H1 (cell line): Measurements from ENCODE around the gene CYB5B. TPM values are rescaled to one million over a fixed set of nuclear protein-coding genes. Genes with fewer than 3 reads are reported as not detected.
A peak's percentile ranks its signal among the peaks of the same experiment; 100 is the strongest.

ENCODE experiments used
- CTCF ChIA-PET: fragments of 300-600 bp; sonication (Branson Sonifier 250); formaldehyde crosslinking; loops from one replicate; lab custom pipeline; 2021; ENCODE audit not compliant: partially characterized antibody; lab: Charles Lee
- POLR2A ChIA-PET: fragments of 300-600 bp; sonication (Branson Sonifier 250); formaldehyde crosslinking; loops from one replicate; lab custom pipeline; 2021; ENCODE audit warnings: inconsistent platforms; ENCODE audit not compliant: partially characterized antibody; lab: Charles Lee
- DNase-seq, 2 experiments: peaks; one replicate each; pipeline versions ENCODE4 v3.0.0 to v3.0.0-alpha.2; 2010 to 2022; ENCODE audit warnings: low spot score in 2 of 2, low read depth in 1 of 2, mixed read lengths in 1 of 2
- FAIRE-seq: peaks from 2 replicates; lab custom pipeline; 2011; peaks lifted over from hg19 to GRCh38; lab: Jason Lieb, UNC
- H2AFZ ChIP-seq: 2 replicates; pipeline ENCODE4 v1.8.1; 2012; ENCODE audit warnings: low read length, inconsistent platforms
- H2AK5ac ChIP-seq: 2 replicates; pipeline ENCODE4 v1.6.1; 2013; ENCODE audit warnings: low read depth, low read length
- H2BK120ac ChIP-seq: replicated peaks from 2 replicates; pipeline ENCODE3; 2013; ENCODE audit warnings: low read depth, low read length, inconsistent platforms
- H2BK12ac ChIP-seq: 2 replicates; pipeline ENCODE4 v1.6.1; 2013; ENCODE audit warnings: low read depth, low read length
- H2BK15ac ChIP-seq: 2 replicates; pipeline ENCODE4 v1.6.1; 2013; ENCODE audit warnings: low read length
- H2BK20ac ChIP-seq: 2 replicates; pipeline ENCODE4 v1.6.1; 2013; ENCODE audit warnings: low read length
- H2BK5ac ChIP-seq: 2 replicates; pipeline ENCODE4 v1.6.1; 2013; ENCODE audit warnings: low read depth, low read length
- H3K14ac ChIP-seq: 2 replicates; pipeline ENCODE4 v1.6.1; 2013; ENCODE audit warnings: inconsistent platforms; ENCODE audit not compliant: insufficient read length
- H3K18ac ChIP-seq: 2 replicates; pipeline ENCODE4 v1.6.1; 2013; ENCODE audit warnings: low read length; ENCODE audit errors: extremely low read depth
- H3K23ac ChIP-seq: 2 replicates; pipeline ENCODE4 v1.6.1; 2013; ENCODE audit warnings: inconsistent platforms; ENCODE audit not compliant: insufficient read length
- H3K23me2 ChIP-seq: 2 replicates; pipeline ENCODE4 v1.6.1; 2013; ENCODE audit warnings: low read depth, low read length
- H3K27ac ChIP-seq: 2 replicates; pipeline ENCODE4 v1.6.1; 2011; ENCODE audit warnings: low read depth, low read length, inconsistent platforms
- H3K27me3 ChIP-seq, 4 experiments: replicated peaks in 1 of 4; 1 replicate in 1 of 4; 2 replicates in 3 of 4; pipeline versions ENCODE4 v1.6.1 to v1.8.1; 2011 to 2013; ENCODE audit warnings: low read length in 3 of 4, mild to moderate bottlenecking in 3 of 4, inconsistent platforms in 2 of 4, mixed read lengths in 2 of 4, moderate library complexity in 1 of 4; ENCODE audit not compliant: control insufficient read depth in 3 of 4, insufficient read depth in 3 of 4; ENCODE audit errors: extremely low read depth in 1 of 4
- H3K36me3 ChIP-seq, 4 experiments: 2 replicates each; pipeline versions ENCODE4 v1.6.1 to v1.8.1; 2011 to 2013; ENCODE audit warnings: mild to moderate bottlenecking in 4 of 4, low read length in 3 of 4, moderate library complexity in 2 of 4, control low read depth in 1 of 4, inconsistent platforms in 1 of 4; ENCODE audit not compliant: insufficient read depth in 4 of 4, control insufficient read depth in 2 of 4
- H3K4ac ChIP-seq: replicated peaks from 2 replicates; pipeline ENCODE3; 2013; ENCODE audit warnings: low read length, low read depth, mixed read lengths, inconsistent platforms; ENCODE audit not compliant: insufficient read length
- H3K4me1 ChIP-seq, 4 experiments: replicated peaks in 1 of 4; 1 replicate in 1 of 4; 2 replicates in 3 of 4; pipeline versions ENCODE4 v1.6.1 to v1.8.1; 2011 to 2013; ENCODE audit warnings: low read length in 3 of 4, inconsistent platforms in 2 of 4, mixed read lengths in 1 of 4; ENCODE audit not compliant: insufficient read depth in 4 of 4, control insufficient read depth in 3 of 4
- H3K4me2 ChIP-seq, 2 experiments: 2 replicates each; pipeline versions ENCODE4 v1.6.1 to v1.8.1; 2011 to 2013; ENCODE audit warnings: low read depth in 2 of 2, low read length in 2 of 2, control low read depth in 1 of 2, inconsistent platforms in 1 of 2, mild to moderate bottlenecking in 1 of 2; ENCODE audit not compliant: insufficient read depth in 1 of 2
- H3K4me3 ChIP-seq, 4 experiments: fragments of 200-600, 300-600 bp in 1 of 4; sonication (generic), shearing (Covaris generic), sonication (Bioruptor Twin) in 1 of 4; 2 replicates each; pipeline versions ENCODE4 v1.5.1 to v1.8.1; 2011 to 2016; ENCODE audit warnings: low read length in 4 of 4, low read depth in 3 of 4, control low read depth in 2 of 4, inconsistent platforms in 2 of 4, mild to moderate bottlenecking in 2 of 4, mixed read lengths in 1 of 4, moderate library complexity in 1 of 4; ENCODE audit not compliant: insufficient read depth in 2 of 4; ENCODE audit errors: extremely low read depth in 1 of 4
- H3K56ac ChIP-seq: replicated peaks from 2 replicates; pipeline ENCODE3; 2013; ENCODE audit warnings: low read depth, mild to moderate bottlenecking, mixed read lengths, low read length, inconsistent platforms; ENCODE audit not compliant: insufficient read length
- H3K79me1 ChIP-seq: 2 replicates; pipeline ENCODE4 v1.6.1; 2013; ENCODE audit warnings: low read depth, low read length, control low read depth
- H3K79me2 ChIP-seq, 2 experiments: 2 replicates each; pipeline versions ENCODE4 v1.6.1 to v1.8.1; 2012 to 2013; ENCODE audit warnings: low read length in 2 of 2, mild to moderate bottlenecking in 2 of 2, inconsistent platforms in 1 of 2; ENCODE audit not compliant: insufficient read depth in 2 of 2, control insufficient read depth in 1 of 2
- H3K9ac ChIP-seq, 4 experiments: replicated peaks in 1 of 4; 1 replicate in 1 of 4; 2 replicates in 3 of 4; pipeline versions ENCODE4 v1.6.1 to v1.8.1; 2011 to 2013; ENCODE audit warnings: low read depth in 3 of 4, low read length in 3 of 4, control low read depth in 2 of 4, mild to moderate bottlenecking in 2 of 4, moderate library complexity in 2 of 4, inconsistent platforms in 1 of 4; ENCODE audit errors: extremely low read depth in 1 of 4
- H3K9me3 ChIP-seq, 2 experiments: 2 replicates each; pipeline versions ENCODE4 v1.6.1 to v1.8.1; 2012 to 2013; ENCODE audit warnings: mild to moderate bottlenecking in 2 of 2, moderate library complexity in 2 of 2, control low read depth in 1 of 2, inconsistent platforms in 1 of 2, low read depth in 1 of 2, low read length in 1 of 2, mixed read lengths in 1 of 2; ENCODE audit not compliant: insufficient read depth in 2 of 2
- H4K20me1 ChIP-seq, 2 experiments: replicated peaks in 1 of 2; 2 replicates each; pipeline versions ENCODE3 to v1.8.1; 2011 to 2013; ENCODE audit warnings: inconsistent platforms in 2 of 2, low read length in 2 of 2, mild to moderate bottlenecking in 1 of 2; ENCODE audit not compliant: insufficient read depth in 2 of 2, control insufficient read depth in 1 of 2
- H4K5ac ChIP-seq: 2 replicates; pipeline ENCODE4 v1.6.1; 2013; ENCODE audit warnings: low read length, low read depth, mixed read lengths, inconsistent platforms; ENCODE audit not compliant: insufficient read length
- H4K8ac ChIP-seq: 2 replicates; pipeline ENCODE4 v1.8.0; 2013; ENCODE audit warnings: mild to moderate bottlenecking, moderate library complexity, low read length, inconsistent platforms; ENCODE audit not compliant: insufficient read depth; ENCODE audit errors: extremely low read depth
- H4K91ac ChIP-seq: replicated peaks from 2 replicates; pipeline ENCODE3; 2013; ENCODE audit warnings: low read length, mixed read lengths, inconsistent platforms; ENCODE audit not compliant: insufficient read length
- ASH2L ChIP-seq: fragments of 200-600, 300-600 bp; sonication (generic); IDR thresholded peaks from one replicate; pipeline ENCODE4 v1.7.1; 2017; ENCODE audit warnings: low read length
- CHD1 ChIP-seq: IDR thresholded peaks from 2 replicates; pipeline ENCODE4 v1.6.1; 2012; ENCODE audit warnings: low read depth, low read length, improper control_type of control experiment
- KDM1A ChIP-seq: fragments of 200-600, 300-600 bp; sonication (generic); IDR thresholded peaks from 2 replicates; pipeline ENCODE4 v1.7.1; 2016; ENCODE audit warnings: mild to moderate bottlenecking, low read length, borderline replicate concordance
- RAD21 ChIP-seq, 2 experiments: IDR thresholded peaks in 1 of 2; conservative IDR thresholded peaks in 1 of 2; 2 replicates each; pipeline ENCODE4 v1.6.1; 2011; ENCODE audit warnings: low read depth in 2 of 2, low read length in 2 of 2, improper control_type of control experiment in 1 of 2, inconsistent platforms in 1 of 2, mild to moderate bottlenecking in 1 of 2, moderate library complexity in 1 of 2
- SIN3A ChIP-seq, 2 experiments: IDR thresholded peaks in 1 of 2; conservative IDR thresholded peaks in 1 of 2; 2 replicates each; pipeline ENCODE4 v1.6.1; 2011 to 2012; ENCODE audit warnings: low read length in 2 of 2, improper control_type of control experiment in 1 of 2, low read depth in 1 of 2, mild to moderate bottlenecking in 1 of 2
- whole genome bisulfite sequencing, 2 experiments: shearing (Covaris generic) in 1 of 2; methylation state at CpG; one replicate each; pipeline versions ENCODE4 v1.1.6 to v1.1.7; 2013 to 2015; ENCODE audit warnings: low lambda C conversion rate in 2 of 2, mixed read lengths in 2 of 2, inconsistent platforms in 1 of 2, low coverage in 1 of 2, missing lambda C conversion rate in 1 of 2; ENCODE audit not compliant: insufficient replicate concordance in 2 of 2, insufficient coverage in 1 of 2, insufficient read length in 1 of 2; ENCODE audit errors: extremely low coverage in 1 of 2, missing lambda C conversion rate in 1 of 2; 5-methylcytosine and 5-hydroxymethylcytosine counted together
- polyA plus RNA-seq, 7 experiments: library from polyadenylated mRNA; depleted of rRNA in 3 of 7; stranded (reverse) in 5 of 7; unstranded in 2 of 7; fragments of >200 nt in 5 of 7; fragments of 200-250 nt in 2 of 7; gene quantifications; 1 replicate in 5 of 7; 2 replicates in 1 of 7; 4 replicates in 1 of 7; pipeline versions ENCODE4 v1.2.1 to v1.2.3, GENCODE V29; 2011 to 2013; ENCODE audit warnings: missing spikeins in 2 of 7, mixed read lengths in 2 of 7
- total RNA-seq: library from RNA; stranded (reverse); fragmentation: NEBNext Ultra II Directional; extraction: Animal tissue kit (Norgen Biotek cat#: 25700); gene quantifications from 2 replicates; pipeline ENCODE4 v1.2.1, GENCODE V29; 2021
- TF ChIP-seq, protein P1 (sequence below): IDR thresholded peaks from 2 replicates; pipeline ENCODE4 v1.6.1; 2011; ENCODE audit warnings: low read length, improper control_type of control experiment
- TF ChIP-seq, protein P2 (sequence below): IDR thresholded peaks from 2 replicates; pipeline ENCODE4 v1.6.1; 2012; ENCODE audit warnings: inconsistent platforms

The CYB5B gene
- total and polyA plus RNA-seq, 2 of the 8 experiments (the other 6 are each of a cell fraction or from before 2014, with no cell fraction given) = 108 to 127 TPM

DNA sequence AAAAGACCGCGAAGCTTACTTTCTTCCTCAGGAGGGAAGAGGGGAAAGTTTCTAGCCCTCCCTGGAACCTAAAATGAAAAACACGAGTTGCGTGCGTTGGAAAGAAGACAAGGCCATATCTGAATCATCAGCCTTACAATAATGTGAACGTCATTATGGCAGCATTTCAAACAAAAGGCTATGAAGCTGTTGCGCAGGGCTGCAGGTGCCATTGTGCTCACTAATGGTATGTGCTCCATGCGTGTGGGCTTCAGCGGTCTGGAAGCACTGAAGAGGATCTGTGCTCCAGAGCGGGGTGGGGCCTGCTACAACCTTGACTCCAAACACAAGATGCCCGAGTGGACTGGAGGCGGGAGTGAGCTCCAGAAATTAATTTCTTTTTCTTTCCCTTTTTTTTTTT is 12.1 kb upstream of the CYB5B start:
- TF ChIP-seq CHD1 = no peak
- TF ChIP-seq KDM1A = no peak
- no peak for TF ChIP-seq RAD21 (IDR thresholded peaks at IDR 0.05 in 1 of 2, conservative IDR thresholded peaks at IDR 0.05 in 1 of 2; ENCODE audit: low read depth in 2 of 2, low read length in 2 of 2)
- TF ChIP-seq, protein P1, sequence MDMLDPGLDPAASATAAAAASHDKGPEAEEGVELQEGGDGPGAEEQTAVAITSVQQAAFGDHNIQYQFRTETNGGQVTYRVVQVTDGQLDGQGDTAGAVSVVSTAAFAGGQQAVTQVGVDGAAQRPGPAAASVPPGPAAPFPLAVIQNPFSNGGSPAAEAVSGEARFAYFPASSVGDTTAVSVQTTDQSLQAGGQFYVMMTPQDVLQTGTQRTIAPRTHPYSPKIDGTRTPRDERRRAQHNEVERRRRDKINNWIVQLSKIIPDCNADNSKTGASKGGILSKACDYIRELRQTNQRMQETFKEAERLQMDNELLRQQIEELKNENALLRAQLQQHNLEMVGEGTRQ = no peak
- no peak for TF ChIP-seq SIN3A (conservative IDR thresholded peaks at IDR 0.05 in 1 of 2, IDR thresholded peaks at IDR 0.05 in 1 of 2; ENCODE audit: low read depth in 1 of 2, low read length in 2 of 2)
- TF ChIP-seq ASH2L = no peak
- TF ChIP-seq, protein P2, sequence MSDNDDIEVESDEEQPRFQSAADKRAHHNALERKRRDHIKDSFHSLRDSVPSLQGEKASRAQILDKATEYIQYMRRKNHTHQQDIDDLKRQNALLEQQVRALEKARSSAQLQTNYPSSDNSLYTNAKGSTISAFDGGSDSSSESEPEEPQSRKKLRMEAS = no peak
- Histone ChIP-seq H3K18ac (no peak overlapping the region), H3K79me1 (no peaks in the 10 kb centered on the region), H3K14ac (no peak overlapping the region), H2BK12ac (no peak overlapping the region), H4K91ac (no peak overlapping the region), H3K4ac (no peak overlapping the region), H3K9me3 (no peaks in the 10 kb centered on the region), H2AK5ac (no peak overlapping the region; the same call in 1 of the 2 replicates), H2BK120ac (no peak overlapping the region), H2BK20ac (no peak overlapping the region), H4K5ac (no peak overlapping the region), H4K20me1 (no peaks in the 10 kb centered on the region), H3K79me2 (no peaks in the 10 kb centered on the region), H3K56ac (no peak overlapping the region), H3K4me3 (no peak overlapping the region), H4K8ac (no peak overlapping the region), H2BK15ac (no peak overlapping the region), H3K9ac (no peak overlapping the region), H2AFZ (0 out of 2 replicates have a peak overlapping the region, but pooled peaks have one; percentile 25), H3K27ac (no peak overlapping the region), H3K23me2 (no peaks in the 10 kb centered on the region), H3K36me3 (no peaks in the 10 kb centered on the region), H2BK5ac (no peak overlapping the region), H3K27me3 (no peaks in the 10 kb centered on the region), H3K4me1 (no peaks in the 10 kb centered on the region), H3K23ac (no peak overlapping the region), H3K4me2 (no peak overlapping the region)
- DNase-seq = no peak
- CTCF ChIA-PET = interaction anchor here (0.6 to 3.1 kb wide), 4 partner anchors 13 to 264 kb away, joined by 3 to 13 read pairs (median 6); no protein-coding TSS in a partner anchor
- no peak for FAIRE-seq
- 88% methylated on average over 12 of the region's 12 CpGs; no CpG with 5 or more reads in 1 of the 2 experiments for WGBS, 2 experiments
- POLR2A ChIA-PET = interaction anchor here (0.6 kb wide), 1 partner anchor 13 kb away, joined by 3 read pairs; no protein-coding TSS in a partner anchor
